ENCODE data around the gene ZNF678. TPM values are rescaled to one million over a fixed set of nuclear protein-coding genes. Genes with fewer than 3 reads are reported as not detected.
"Not testable (repeated sequence)": the region's sequence is repeated elsewhere in the genome, so short reads cannot be mapped to it uniquely, and the experiment has no call there.

ZNF678 gene
- total and polyA plus RNA-seq, 3 experiments from 2014 or later, result 4.0 to 8.5 (median 8.2) TPM

DNA sequence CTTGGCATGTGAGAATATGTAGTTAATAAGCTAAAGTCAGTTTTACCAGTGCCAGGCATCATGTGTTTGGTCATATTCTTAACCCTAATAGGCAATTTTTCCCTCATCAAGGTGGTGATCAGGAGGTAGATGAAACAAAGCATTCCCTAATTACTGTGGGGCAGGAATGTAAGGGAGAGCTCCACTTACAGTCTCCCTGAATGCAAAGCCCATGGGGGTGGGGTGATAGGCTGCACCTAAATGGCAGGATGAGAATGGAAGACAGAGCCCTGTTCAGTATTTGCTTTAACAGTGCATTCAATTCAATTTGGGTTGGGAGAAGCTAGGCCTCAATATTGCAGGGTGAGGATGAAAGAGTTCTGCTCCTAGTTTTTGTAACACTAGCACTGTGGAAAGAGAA, 23.4 kb downstream of the ZNF678 start:
- Mint-ChIP-seq H3K4me3 (no peak overlapping the region), H3K9me3 (peaks cover 27 to 59% (median 49%) of the 10 kb centered on the region in 5 donors), H3K27me3 (no peaks in the 10 kb centered on the region), H3K36me3 (peaks cover 29 to 80% (median 68%) of the 10 kb centered on the region in 3 donors), H3K4me1 (peaks cover 2 to 11% (median 5%) of the 10 kb centered on the region in 3 donors), H3K27ac (peak overlapping the region in 1 of 8 donors; percentile 7)
- Histone ChIP-seq H3K4me3 (ENCODE audit: low read length) (no peak overlapping the region), H3K36me3 (ENCODE audit: insufficient read depth, low read length) (no peaks in the 10 kb centered on the region), H3K9me3 (ENCODE audit: low read length) (no peaks in the 10 kb centered on the region), H3K27me3 (ENCODE audit: insufficient read depth, low read length, poor library complexity, severe bottlenecking) (no peaks in the 10 kb centered on the region), H3K27ac (ENCODE audit: low read depth, low read length) (no peak overlapping the region), H3K4me1 (ENCODE audit: insufficient read depth, low read length) (no peaks in the 10 kb centered on the region)
- POLR2A ChIA-PET, result no interaction called here
- DNase-seq, result no peak
- CTCF ChIA-PET, result no interaction called here

DNA sequence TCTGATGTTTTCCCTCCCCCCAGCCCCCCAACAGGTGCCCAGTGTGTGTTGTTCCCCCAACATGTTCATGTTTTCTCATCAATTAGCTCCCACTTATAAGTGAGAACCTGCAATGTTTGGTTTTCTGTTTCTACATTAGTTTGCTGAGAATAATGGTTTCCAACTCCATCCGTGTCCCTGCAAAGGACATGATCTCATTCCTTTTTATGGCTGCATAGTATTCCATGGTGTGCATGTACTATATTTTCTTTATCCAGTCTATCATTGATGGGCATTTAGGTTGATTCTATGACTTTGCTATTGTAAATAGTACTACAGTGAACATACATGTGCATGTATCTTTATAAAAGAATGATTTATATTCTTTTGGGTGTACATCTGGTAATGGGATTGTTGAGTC, 24.6 kb downstream of the ZNF678 start:
- no peaks in the 10 kb centered on the region for H3K27me3 ChIP-seq (ENCODE audit: insufficient read depth, low read length, poor library complexity, severe bottlenecking)
- Mint-ChIP-seq H3K27ac (no peak overlapping the region), H3K9me3 (peaks cover 27 to 64% (median 53%) of the 10 kb centered on the region in 5 donors), H3K36me3 (peaks cover 35 to 84% (median 77%) of the 10 kb centered on the region in 3 donors), H3K4me1 (peaks cover 2 to 10% (median 5%) of the 10 kb centered on the region in 3 donors), H3K27me3 (no peaks in the 10 kb centered on the region), H3K4me3 (no peak overlapping the region)
- H3K4me1 ChIP-seq (ENCODE audit: insufficient read depth, low read length), result no peaks in the 10 kb centered on the region
- no peaks in the 10 kb centered on the region for H3K36me3 ChIP-seq (ENCODE audit: insufficient read depth, low read length)
- H3K9me3 ChIP-seq (ENCODE audit: low read length), result no peaks in the 10 kb centered on the region
- DNase-seq, result no peak
- ChIA-PET CTCF (no interaction called here), POLR2A (no interaction called here)
- H3K27ac ChIP-seq (ENCODE audit: low read depth, low read length), result no peak overlapping the region
- no peak overlapping the region for H3K4me3 ChIP-seq (ENCODE audit: low read length)

DNA sequence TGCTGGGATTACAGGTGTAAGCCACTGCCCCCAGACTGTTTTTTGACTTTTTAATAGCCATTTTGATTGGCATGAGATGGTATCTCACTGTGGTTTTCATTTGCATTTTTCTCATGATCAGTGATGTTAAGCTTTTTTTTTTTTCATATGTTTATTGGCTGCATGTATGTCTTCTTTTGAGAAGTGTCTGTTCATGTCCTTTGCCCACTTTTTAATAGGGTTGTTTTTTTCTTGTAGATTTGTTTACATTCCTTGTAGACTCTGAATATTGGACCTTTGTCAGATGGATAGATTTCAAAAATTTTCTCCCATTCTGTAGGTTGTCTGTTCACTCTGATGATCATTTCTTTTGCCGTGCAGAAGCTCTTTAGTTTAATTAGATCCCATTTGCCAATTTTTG, 25.4 kb downstream of the ZNF678 start:
- CTCF ChIA-PET, result not testable (repeated sequence)

DNA sequence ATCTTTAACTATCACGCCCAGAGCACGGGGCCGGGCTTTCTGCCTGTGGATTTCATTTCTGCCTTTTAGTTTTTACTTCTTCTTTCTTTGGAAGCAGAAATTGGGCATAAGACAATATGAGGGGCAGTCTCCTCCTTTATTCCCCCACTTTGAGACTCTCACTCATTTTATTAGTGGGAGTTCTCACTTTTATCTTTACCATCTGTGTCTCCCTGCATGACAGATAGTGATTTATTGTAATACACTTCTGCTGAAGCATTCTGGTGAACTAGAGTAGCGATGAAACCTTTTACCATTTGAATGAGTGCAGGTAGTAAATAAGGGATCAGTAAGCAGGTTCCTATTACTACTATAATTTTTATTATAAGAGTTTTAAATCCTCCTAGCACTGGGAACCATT, 26.4 kb downstream of the ZNF678 start:
- H3K27ac ChIP-seq (ENCODE audit: low read depth, low read length); H3K27ac Mint-ChIP-seq; POLR2A ChIA-PET; H3K27me3 Mint-ChIP-seq; CTCF ChIA-PET; H3K4me3 ChIP-seq (ENCODE audit: low read length); H3K27me3 ChIP-seq (ENCODE audit: insufficient read depth, low read length, poor library complexity, severe bottlenecking); H3K36me3 ChIP-seq (ENCODE audit: insufficient read depth, low read length); DNase-seq; H3K9me3 ChIP-seq (ENCODE audit: low read length); H3K4me3 Mint-ChIP-seq; H3K4me1 ChIP-seq (ENCODE audit: insufficient read depth, low read length): not testable (repeated sequence)
- peaks cover 26 to 74% (median 60%) of the 10 kb centered on the region in 5 donors for H3K9me3 Mint-ChIP-seq
- H3K4me1 Mint-ChIP-seq, result peaks cover 4 to 10% (median 5%) of the 10 kb centered on the region in 3 donors
- H3K36me3 Mint-ChIP-seq, result peaks cover 37 to 89% (median 79%) of the 10 kb centered on the region in 3 donors

More for the DNA sequence above, 25.4 kb downstream of the ZNF678 start:
- H3K27ac Mint-ChIP-seq; H3K27me3 Mint-ChIP-seq; H3K4me3 ChIP-seq (ENCODE audit: low read length); H3K27ac ChIP-seq (ENCODE audit: low read depth, low read length); POLR2A ChIA-PET; H3K4me3 Mint-ChIP-seq; H3K9me3 ChIP-seq (ENCODE audit: low read length); H3K4me1 ChIP-seq (ENCODE audit: insufficient read depth, low read length); DNase-seq; H3K27me3 ChIP-seq (ENCODE audit: insufficient read depth, low read length, poor library complexity, severe bottlenecking); H3K36me3 ChIP-seq (ENCODE audit: insufficient read depth, low read length): not testable (repeated sequence)
- H3K4me1 Mint-ChIP-seq, result peaks cover 2 to 10% (median 5%) of the 10 kb centered on the region in 3 donors
- peaks cover 40 to 89% (median 81%) of the 10 kb centered on the region in 3 donors for H3K36me3 Mint-ChIP-seq
- peaks cover 28 to 72% (median 59%) of the 10 kb centered on the region in 5 donors for H3K9me3 Mint-ChIP-seq

DNA sequence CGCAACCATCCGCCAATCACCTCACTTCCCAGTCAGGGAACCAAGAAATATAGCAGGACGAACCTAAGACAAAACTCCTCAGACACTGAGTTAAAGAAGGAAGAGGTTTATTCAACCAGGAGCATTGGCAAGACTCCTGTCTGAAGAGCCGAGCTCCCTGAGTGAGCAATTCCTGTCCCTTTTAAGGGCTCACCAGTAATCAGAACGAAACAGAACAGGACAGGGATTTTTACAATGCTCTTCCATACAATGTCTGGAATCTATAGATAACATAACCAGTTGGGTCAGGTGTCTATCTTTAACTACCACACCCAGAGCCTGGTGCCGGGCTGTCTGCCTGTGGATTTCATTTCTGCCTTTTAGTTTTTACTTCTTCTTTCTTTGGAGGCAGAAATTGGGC, 32.9 kb downstream of the ZNF678 start:
- not testable (repeated sequence) for H3K4me3 ChIP-seq (ENCODE audit: low read length); DNase-seq

DNA sequence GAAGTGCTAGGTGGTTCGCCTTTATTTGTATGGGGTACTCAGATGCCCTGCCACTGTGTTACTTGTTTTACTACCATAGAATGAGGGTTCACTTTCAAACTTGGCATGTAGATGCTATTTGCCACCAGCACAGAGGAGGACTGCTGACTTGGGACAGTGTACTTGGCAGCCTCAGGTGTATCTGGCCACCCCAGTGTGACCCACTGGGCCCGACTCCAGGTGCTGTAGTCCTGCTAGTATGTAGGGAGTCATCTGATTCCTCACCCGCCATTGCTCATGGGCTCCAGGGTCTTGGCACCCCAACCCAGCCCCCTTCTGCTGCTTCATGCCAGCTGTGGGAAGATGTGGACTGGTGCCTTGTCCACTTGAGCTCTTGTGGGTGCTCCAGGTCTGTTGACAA, 40.0 kb downstream of the ZNF678 start:
- Mint-ChIP-seq H3K36me3 (peaks cover 19 to 66% (median 44%) of the 10 kb centered on the region in 3 donors), H3K4me3 (peak overlapping the region in 1 of 7 donors; percentile 36), H3K9me3 (peaks cover 10 to 57% (median 35%) of the 10 kb centered on the region in 5 donors), H3K4me1 (peaks cover 20 to 44% (median 35%) of the 10 kb centered on the region in 3 donors), H3K27me3 (peaks cover 0 to 2% of the 10 kb centered on the region in 2 donors), H3K27ac (no peak overlapping the region)
- Histone ChIP-seq H3K36me3 (ENCODE audit: insufficient read depth, low read length) (no peaks in the 10 kb centered on the region), H3K4me1 (ENCODE audit: insufficient read depth, low read length) (no peaks in the 10 kb centered on the region), H3K27ac (ENCODE audit: low read depth, low read length) (no peak overlapping the region), H3K9me3 (ENCODE audit: low read length) (no peaks in the 10 kb centered on the region), H3K4me3 (ENCODE audit: low read length) (no peak overlapping the region), H3K27me3 (ENCODE audit: insufficient read depth, low read length, poor library complexity, severe bottlenecking) (no peaks in the 10 kb centered on the region)
- ChIA-PET POLR2A (no interaction called here), CTCF (interaction anchor here (1.5 kb wide), 1 partner anchor 61 kb away, joined by 3 read pairs; no protein-coding TSS in a partner anchor)
- DNase-seq, result no peak

More for the DNA sequence above, 32.9 kb downstream of the ZNF678 start:
- H3K27ac Mint-ChIP-seq; H3K36me3 ChIP-seq (ENCODE audit: insufficient read depth, low read length); H3K9me3 ChIP-seq (ENCODE audit: low read length); H3K4me1 ChIP-seq (ENCODE audit: insufficient read depth, low read length); CTCF ChIA-PET; H3K27me3 ChIP-seq (ENCODE audit: insufficient read depth, low read length, poor library complexity, severe bottlenecking); POLR2A ChIA-PET; H3K27me3 Mint-ChIP-seq; H3K27ac ChIP-seq (ENCODE audit: low read depth, low read length); H3K4me3 Mint-ChIP-seq: not testable (repeated sequence)
- Mint-ChIP-seq H3K9me3 (peaks cover 21 to 70% (median 61%) of the 10 kb centered on the region in 5 donors), H3K4me1 (peaks cover 16 to 20% (median 19%) of the 10 kb centered on the region in 3 donors), H3K36me3 (peaks cover 31 to 81% (median 64%) of the 10 kb centered on the region in 3 donors)

DNA sequence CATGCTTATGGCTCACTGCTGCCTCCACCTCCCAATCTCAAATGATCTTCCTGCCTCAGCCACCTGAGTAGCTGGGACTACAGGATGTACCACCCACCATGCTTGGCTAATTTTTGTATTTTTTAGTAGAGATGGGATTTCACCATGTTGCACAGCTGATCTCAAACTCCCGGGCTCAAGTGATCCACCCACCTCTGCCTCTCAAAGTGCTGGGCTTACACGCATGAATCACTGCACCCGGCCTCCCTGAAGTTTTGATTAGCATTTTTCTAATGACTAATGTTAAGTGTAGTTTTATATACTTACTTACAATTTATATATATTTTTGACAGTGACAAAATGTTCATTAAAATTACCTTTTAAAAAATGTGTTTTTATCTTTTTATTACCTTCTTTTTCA, 41.1 kb downstream of the ZNF678 start:
- H3K36me3 ChIP-seq (ENCODE audit: insufficient read depth, low read length), result no peaks in the 10 kb centered on the region
- Mint-ChIP-seq H3K27me3 (no peaks in the 10 kb centered on the region), H3K4me3 (no peak overlapping the region), H3K9me3 (peaks cover 7 to 53% (median 28%) of the 10 kb centered on the region in 5 donors), H3K4me1 (peaks cover 16 to 39% (median 35%) of the 10 kb centered on the region in 3 donors), H3K27ac (no peak overlapping the region), H3K36me3 (peaks cover 18 to 65% (median 43%) of the 10 kb centered on the region in 3 donors)
- ChIA-PET POLR2A (no interaction called here), CTCF (no interaction called here)
- H3K9me3 ChIP-seq (ENCODE audit: low read length), result no peaks in the 10 kb centered on the region
- H3K27ac ChIP-seq (ENCODE audit: low read depth, low read length), result no peak overlapping the region
- no peaks in the 10 kb centered on the region for H3K4me1 ChIP-seq (ENCODE audit: insufficient read depth, low read length)
- no peak for DNase-seq
- no peak overlapping the region for H3K4me3 ChIP-seq (ENCODE audit: low read length)
- no peaks in the 10 kb centered on the region for H3K27me3 ChIP-seq (ENCODE audit: insufficient read depth, low read length, poor library complexity, severe bottlenecking)

DNA sequence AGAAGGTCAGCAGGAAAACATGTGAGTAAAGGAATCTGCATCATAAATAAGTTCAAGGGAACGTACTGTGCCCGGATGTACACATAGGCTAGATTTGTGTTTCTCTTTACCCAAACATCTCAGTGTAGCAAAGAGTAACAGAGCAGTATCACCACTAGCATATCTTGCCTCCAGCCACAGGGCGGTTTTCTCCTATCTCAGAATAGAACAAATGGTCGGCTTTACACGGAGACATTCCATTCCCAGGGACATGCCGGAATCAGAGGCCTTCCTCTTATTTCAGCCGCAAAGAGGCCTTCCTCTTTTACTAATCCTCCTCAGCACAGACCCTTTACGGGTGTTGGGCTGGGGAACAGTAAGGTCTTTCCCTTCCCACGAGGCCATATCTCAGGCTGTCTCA, 42.9 kb downstream of the ZNF678 start:
- Mint-ChIP-seq H3K9me3 (peaks cover 6 to 55% (median 24%) of the 10 kb centered on the region in 5 donors), H3K4me1 (peaks cover 10 to 24% (median 22%) of the 10 kb centered on the region in 3 donors), H3K4me3 (peak overlapping the region in 1 of 7 donors; percentile 42), H3K36me3 (peaks cover 22 to 64% (median 44%) of the 10 kb centered on the region in 3 donors)
- POLR2A ChIA-PET; H3K9me3 ChIP-seq (ENCODE audit: low read length); H3K27me3 Mint-ChIP-seq; H3K4me1 ChIP-seq (ENCODE audit: insufficient read depth, low read length); DNase-seq; H3K36me3 ChIP-seq (ENCODE audit: insufficient read depth, low read length); H3K27me3 ChIP-seq (ENCODE audit: insufficient read depth, low read length, poor library complexity, severe bottlenecking); H3K4me3 ChIP-seq (ENCODE audit: low read length); CTCF ChIA-PET; H3K27ac Mint-ChIP-seq; H3K27ac ChIP-seq (ENCODE audit: low read depth, low read length): not testable (repeated sequence)

Measured in CD8-positive, alpha-beta memory T cell (primary cell).